CD14-positive monocyte (primary cell): ENCODE measurements around the gene PAQR8. TPM values are rescaled to one million over a fixed set of nuclear protein-coding genes. Genes with fewer than 3 reads are reported as not detected.

Source experiments
- DNase-seq, 3 donors: peaks; one replicate each; pipeline ENCODE4 v3.0.0-alpha.2; 2011 to 2022
- H2AFZ ChIP-seq: 2 replicates; pipeline ENCODE4 v1.6.0; 2012; ENCODE audit warnings: mild to moderate bottlenecking, low read depth, low read length, inconsistent platforms; ENCODE audit not compliant: insufficient read depth, poor library complexity, severe bottlenecking
- H3K27ac ChIP-seq, 2 donors: 1 replicate in 1 of 2; 2 replicates in 1 of 2; pipeline ENCODE4 v1.5.1; 2012 to 2013; ENCODE audit warnings: low read length in 2 of 2, control low read depth in 1 of 2, inconsistent platforms in 1 of 2, low read depth in 1 of 2, mild to moderate bottlenecking in 1 of 2
- H3K27me3 ChIP-seq, 2 donors: one replicate each; pipeline versions ENCODE4 v1.6.0 to v1.6.1; 2011 to 2013; ENCODE audit warnings: low read length in 2 of 2; ENCODE audit not compliant: control insufficient read depth in 2 of 2, insufficient read depth in 2 of 2
- H3K36me3 ChIP-seq, 2 donors: replicated peaks in 1 of 2; 1 replicate in 1 of 2; 2 replicates in 1 of 2; pipeline versions ENCODE4 v1.5.1 to v1.6.1; 2012 to 2013; ENCODE audit warnings: low read length in 2 of 2, control low read depth in 1 of 2, inconsistent platforms in 1 of 2, mild to moderate bottlenecking in 1 of 2; ENCODE audit not compliant: insufficient read depth in 2 of 2, control insufficient read depth in 1 of 2
- H3K4me1 ChIP-seq, 2 donors: 1 replicate in 1 of 2; 2 replicates in 1 of 2; pipeline versions ENCODE4 v1.5.1 to v1.6.1; 2012 to 2013; ENCODE audit warnings: low read length in 2 of 2, control low read depth in 1 of 2, inconsistent platforms in 1 of 2, mild to moderate bottlenecking in 1 of 2, moderate library complexity in 1 of 2; ENCODE audit not compliant: insufficient read depth in 2 of 2, control insufficient read depth in 1 of 2
- H3K4me2 ChIP-seq: replicated peaks from 2 replicates; pipeline ENCODE3; 2012; ENCODE audit warnings: low read length, moderate library complexity, mild to moderate bottlenecking; ENCODE audit not compliant: poor library complexity, severe bottlenecking; ENCODE audit errors: extremely low read depth
- H3K4me3 ChIP-seq, 3 experiments: fragments of 200-600 bp in 1 of 3; sonication (generic) in 1 of 3; replicated peaks in 1 of 3; 1 replicate in 2 of 3; 2 replicates in 1 of 3; pipeline ENCODE4 v1.5.1; 2011 to 2013; ENCODE audit warnings: low read length in 3 of 3, mild to moderate bottlenecking in 3 of 3, control low read depth in 2 of 3, low read depth in 2 of 3, inconsistent platforms in 1 of 3, moderate library complexity in 1 of 3
- H3K79me2 ChIP-seq: 2 replicates; pipeline ENCODE4 v1.6.0; 2012; ENCODE audit warnings: mild to moderate bottlenecking, control low read depth, inconsistent platforms, low read length, moderate library complexity; ENCODE audit not compliant: insufficient read depth
- H3K9ac ChIP-seq: 2 replicates; pipeline ENCODE4 v1.6.0; 2017; ENCODE audit warnings: low read length, mild to moderate bottlenecking; ENCODE audit not compliant: insufficient read depth, poor library complexity, severe bottlenecking
- H3K9me3 ChIP-seq, 2 donors: replicated peaks in 1 of 2; 1 replicate in 1 of 2; 2 replicates in 1 of 2; pipeline versions ENCODE4 v1.5.1 to v1.6.1; 2012 to 2013; ENCODE audit warnings: low read length in 2 of 2, control low read depth in 1 of 2; ENCODE audit not compliant: control insufficient read depth in 1 of 2, insufficient read depth in 1 of 2
- H4K20me1 ChIP-seq: 2 replicates; pipeline ENCODE4 v1.6.0; 2012; ENCODE audit warnings: mild to moderate bottlenecking, low read length, control low read depth, moderate library complexity; ENCODE audit not compliant: insufficient read depth
- H3K27ac Mint-ChIP-seq, 7 donors: one replicate each; pipeline ENCODE4 v1.8.0; 2020; ENCODE audit warnings: mild to moderate bottlenecking in 7 of 7, mixed read lengths in 7 of 7, moderate library complexity in 6 of 7, inconsistent platforms in 2 of 7
- H3K27me3 Mint-ChIP-seq, 3 donors: one replicate each; pipeline ENCODE4 v1.8.0; 2021 to 2022; ENCODE audit warnings: low read depth in 3 of 3, mild to moderate bottlenecking in 3 of 3, mixed read lengths in 3 of 3, moderate library complexity in 3 of 3, inconsistent platforms in 1 of 3
- H3K36me3 Mint-ChIP-seq, 2 donors: one replicate each; pipeline ENCODE4 v1.8.0; 2020; ENCODE audit warnings: mixed read lengths in 2 of 2, inconsistent platforms in 1 of 2, mild to moderate bottlenecking in 1 of 2
- H3K4me1 Mint-ChIP-seq: one replicate; pipeline ENCODE4 v1.8.0; 2020; ENCODE audit warnings: mild to moderate bottlenecking, mixed read lengths
- H3K4me3 Mint-ChIP-seq, 2 donors: one replicate each; pipeline ENCODE4 v1.8.0; 2020; ENCODE audit warnings: mild to moderate bottlenecking in 2 of 2, mixed read lengths in 2 of 2, moderate library complexity in 1 of 2
- H3K9me3 Mint-ChIP-seq, 7 donors: one replicate each; pipeline ENCODE4 v1.8.0; 2020 to 2022; ENCODE audit warnings: mixed read lengths in 7 of 7, mild to moderate bottlenecking in 6 of 7, moderate library complexity in 6 of 7, inconsistent platforms in 2 of 7
- WGBS: methylation state at CpG from one replicate; pipeline ENCODE4 v1.1.5; 2013; ENCODE audit warnings: missing lambda C conversion rate; ENCODE audit not compliant: insufficient coverage; 5-methylcytosine and 5-hydroxymethylcytosine counted together
- intact Hi-C, 2 donors: fragments of 100-400 bp; cut with micrococcal nuclease; formaldehyde crosslinking; loops; one replicate each; pipeline versions ENCODE4 v1.15.0 to v1.15.1; 2023
- polyA plus RNA-seq, 3 donors: library from polyadenylated mRNA; depleted of rRNA in 1 of 3; unstranded in 2 of 3; stranded (reverse) in 1 of 3; fragments of 300-500 nt in 2 of 3; fragments of >200 nt in 1 of 3; fragmentation: Illumina TruSeq in 2 of 3; gene quantifications; 1 replicate in 2 of 3; 2 replicates in 1 of 3; pipeline ENCODE4 v1.2.3, GENCODE V29; 2012 to 2021
- TF ChIP-seq, protein P1 (sequence below): fragments of 200-600 bp; IDR thresholded peaks from one replicate; pipeline ENCODE4 v1.8.0; 2022; ENCODE audit warnings: antibody characterized with exemption, mild to moderate bottlenecking

Gene PAQR8
- polyA plus RNA-seq, 3 donors = 2.4 to 17.4 (median 6.8) TPM

GRCh38 chr6:52388790-52389189 is 26.8 kb downstream of the PAQR8 start:
- peaks cover 0 to 9% (median 2%) of the 10 kb centered on the region in 3 donors for H3K27me3 Mint-ChIP-seq
- Histone ChIP-seq H3K4me2 (no peak overlapping the region), H4K20me1 (peaks cover 4% of the 10 kb centered on the region), H2AFZ (no peak overlapping the region), H3K4me1 (peaks cover 12 to 21% of the 10 kb centered on the region in 2 donors), H3K9me3 (peaks cover 0 to 3% of the 10 kb centered on the region in 2 donors), H3K27ac (no peak overlapping the region), H3K4me3 (no peak overlapping the region), H3K79me2 (no peaks in the 10 kb centered on the region), H3K27me3 (peaks cover 0 to 3% of the 10 kb centered on the region in 2 donors), H3K36me3 (no peaks in the 10 kb centered on the region), H3K9ac (no peak overlapping the region)
- no peak overlapping the region for H3K4me3 Mint-ChIP-seq
- TF ChIP-seq, protein P1, sequence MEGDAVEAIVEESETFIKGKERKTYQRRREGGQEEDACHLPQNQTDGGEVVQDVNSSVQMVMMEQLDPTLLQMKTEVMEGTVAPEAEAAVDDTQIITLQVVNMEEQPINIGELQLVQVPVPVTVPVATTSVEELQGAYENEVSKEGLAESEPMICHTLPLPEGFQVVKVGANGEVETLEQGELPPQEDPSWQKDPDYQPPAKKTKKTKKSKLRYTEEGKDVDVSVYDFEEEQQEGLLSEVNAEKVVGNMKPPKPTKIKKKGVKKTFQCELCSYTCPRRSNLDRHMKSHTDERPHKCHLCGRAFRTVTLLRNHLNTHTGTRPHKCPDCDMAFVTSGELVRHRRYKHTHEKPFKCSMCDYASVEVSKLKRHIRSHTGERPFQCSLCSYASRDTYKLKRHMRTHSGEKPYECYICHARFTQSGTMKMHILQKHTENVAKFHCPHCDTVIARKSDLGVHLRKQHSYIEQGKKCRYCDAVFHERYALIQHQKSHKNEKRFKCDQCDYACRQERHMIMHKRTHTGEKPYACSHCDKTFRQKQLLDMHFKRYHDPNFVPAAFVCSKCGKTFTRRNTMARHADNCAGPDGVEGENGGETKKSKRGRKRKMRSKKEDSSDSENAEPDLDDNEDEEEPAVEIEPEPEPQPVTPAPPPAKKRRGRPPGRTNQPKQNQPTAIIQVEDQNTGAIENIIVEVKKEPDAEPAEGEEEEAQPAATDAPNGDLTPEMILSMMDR = no peak
- peaks cover 0 to 15% of the 10 kb centered on the region in 2 donors for H3K36me3 Mint-ChIP-seq
- DNase-seq = no peak
- no peak overlapping the region for H3K27ac Mint-ChIP-seq
- H3K4me1 Mint-ChIP-seq = peaks cover 28% of the 10 kb centered on the region
- H3K9me3 Mint-ChIP-seq = peaks cover 0 to 5% (median 0%) of the 10 kb centered on the region in 7 donors
- intact Hi-C loops = no loop called here
- WGBS = 87% methylated on average over 3 of the region's 4 CpGs

GRCh38 chr6:52389264-52389625 is 27.3 kb downstream of the PAQR8 start:
- H3K9me3 Mint-ChIP-seq = peaks cover 0 to 5% (median 0%) of the 10 kb centered on the region in 7 donors
- H3K36me3 Mint-ChIP-seq = peaks cover 0 to 15% of the 10 kb centered on the region in 2 donors
- TF ChIP-seq, protein P1 = no peak
- Histone ChIP-seq H3K4me2 (no peak overlapping the region), H3K4me1 (peaks cover 12 to 21% of the 10 kb centered on the region in 2 donors), H3K9me3 (peaks cover 0 to 3% of the 10 kb centered on the region in 2 donors), H3K9ac (no peak overlapping the region), H3K4me3 (no peak overlapping the region), H3K36me3 (no peaks in the 10 kb centered on the region), H2AFZ (no peak overlapping the region), H3K27ac (no peak overlapping the region), H3K27me3 (peaks cover 0 to 3% of the 10 kb centered on the region in 2 donors), H4K20me1 (peaks cover 4% of the 10 kb centered on the region), H3K79me2 (no peaks in the 10 kb centered on the region)
- no peak for DNase-seq
- H3K27ac Mint-ChIP-seq = no peak overlapping the region
- no peak overlapping the region for H3K4me3 Mint-ChIP-seq
- peaks cover 28% of the 10 kb centered on the region for H3K4me1 Mint-ChIP-seq
- WGBS = no CpG with 5 or more reads among the region's 1 CpG
- H3K27me3 Mint-ChIP-seq = peaks cover 0 to 9% (median 2%) of the 10 kb centered on the region in 3 donors
- intact Hi-C loops = no loop called here
